ENCODE results near the gene SASH1. TPM values are rescaled to one million over a fixed set of nuclear protein-coding genes. Genes with fewer than 3 reads are reported as not detected.
A peak's percentile ranks its signal among the peaks of the same experiment; 100 is the strongest.
"Not testable (repeated sequence)": the region's sequence is repeated elsewhere in the genome, so short reads cannot be mapped to it uniquely, and the experiment has no call there.

The SASH1 gene
- total and polyA plus RNA-seq, 2 donors (not counting 3 experiments of a cell fraction or from before 2014, with no cell fraction given) = 18.5 to 103 TPM

GRCh38 chr6:148351309-148351708 is 8.7 kb downstream of the SASH1 start:
- H3K27me3 ChIP-seq (ENCODE audit: control insufficient read depth in 2 of 2, insufficient read depth in 2 of 2, low read length in 2 of 2) = no peaks in the 10 kb centered on the region
- no peak for TF ChIP-seq FOS (IDR thresholded peaks at IDR 0.05; ENCODE audit: borderline replicate concordance, insufficient read depth, low read length)
- TF ChIP-seq GATA2 (IDR thresholded peaks at IDR 0.05; ENCODE audit: insufficient read depth, insufficient read length, low read depth, low read length) = no peak
- no peak for TF ChIP-seq EZH2 (IDR thresholded peaks at IDR 0.05; ENCODE audit: borderline replicate concordance, low read depth, low read length, severe bottlenecking)
- no peak for TF ChIP-seq POLR2A (IDR thresholded peaks at IDR 0.05; ENCODE audit: low read depth, low read length)
- TF ChIP-seq CTCF (IDR thresholded peaks at IDR 0.05; ENCODE audit: extremely low read depth in 1 of 2, insufficient read depth in 1 of 2, low read depth in 1 of 2, low read length in 2 of 2) = no peak
- TF ChIP-seq POLR2AphosphoS5 (IDR thresholded peaks at IDR 0.05; ENCODE audit: insufficient read depth, low read depth, low read length) = no peak
- TF ChIP-seq JUN (IDR thresholded peaks at IDR 0.05; ENCODE audit: borderline replicate concordance, insufficient read depth, insufficient read length, low read depth) = no peak
- TF ChIP-seq, protein P1, sequence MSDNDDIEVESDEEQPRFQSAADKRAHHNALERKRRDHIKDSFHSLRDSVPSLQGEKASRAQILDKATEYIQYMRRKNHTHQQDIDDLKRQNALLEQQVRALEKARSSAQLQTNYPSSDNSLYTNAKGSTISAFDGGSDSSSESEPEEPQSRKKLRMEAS (IDR thresholded peaks at IDR 0.05; ENCODE audit: insufficient read depth, insufficient read length) = no peak
- no peak for TF ChIP-seq MYC (IDR thresholded peaks at IDR 0.05; ENCODE audit: low read depth, low read length)
- H3K4me2 ChIP-seq (ENCODE audit: insufficient read depth, low read length) = no peak overlapping the region
- ChIA-PET POLR2A (no interaction called here), CTCF (no interaction called here)
- H3K79me2 ChIP-seq (ENCODE audit: control insufficient read depth, insufficient read depth, low read length) = peaks cover 98% of the 10 kb centered on the region
- no peak overlapping the region for H3K27ac ChIP-seq (ENCODE audit: insufficient read depth, low read depth, low read length)
- no peak overlapping the region for H3K4me3 ChIP-seq (replicated peaks in 1 of 3; ENCODE audit: insufficient read depth in 1 of 3, low read depth in 1 of 3, low read length in 3 of 3)
- peak; percentile 46 for FAIRE-seq
- H4K20me1 ChIP-seq (replicated peaks; ENCODE audit: control insufficient read depth, extremely low read depth, insufficient read depth, low read length) = no peaks in the 10 kb centered on the region
- H3K36me3 ChIP-seq (ENCODE audit: control insufficient read depth in 2 of 2, extremely low read depth in 1 of 2, insufficient read depth in 2 of 2, low read length in 2 of 2) = peaks cover 0 to 2% of the 10 kb centered on the region in 2 experiments
- H3K4me1 ChIP-seq (ENCODE audit: control insufficient read depth, extremely low read depth, insufficient read depth, low read length) = peaks cover 24% of the 10 kb centered on the region
- no TSS peak for BruUV-seq (replicated peaks)
- dilution Hi-C loops (cut with MboI; ENCODE audit: extremely low pct_ligation_motif_present, low sequenced_read_pairs) = no loop called here
- no peak for DNase-seq (ENCODE audit: low read depth, low spot score)
- intact Hi-C loops (cut with micrococcal nuclease) = no loop called here
- H3K9me1 ChIP-seq (replicated peaks; ENCODE audit: control insufficient read depth, extremely low read depth, insufficient read depth, low read length) = no peaks in the 10 kb centered on the region
- no peaks in the 10 kb centered on the region for H3K9me3 ChIP-seq (replicated peaks; ENCODE audit: control insufficient read depth, insufficient read depth, low read length)
- H3K9ac ChIP-seq (replicated peaks; ENCODE audit: extremely low read depth, insufficient read depth, low read length) = no peak overlapping the region
- no peak overlapping the region for H2AFZ ChIP-seq (ENCODE audit: low read depth, low read length)

DNA sequence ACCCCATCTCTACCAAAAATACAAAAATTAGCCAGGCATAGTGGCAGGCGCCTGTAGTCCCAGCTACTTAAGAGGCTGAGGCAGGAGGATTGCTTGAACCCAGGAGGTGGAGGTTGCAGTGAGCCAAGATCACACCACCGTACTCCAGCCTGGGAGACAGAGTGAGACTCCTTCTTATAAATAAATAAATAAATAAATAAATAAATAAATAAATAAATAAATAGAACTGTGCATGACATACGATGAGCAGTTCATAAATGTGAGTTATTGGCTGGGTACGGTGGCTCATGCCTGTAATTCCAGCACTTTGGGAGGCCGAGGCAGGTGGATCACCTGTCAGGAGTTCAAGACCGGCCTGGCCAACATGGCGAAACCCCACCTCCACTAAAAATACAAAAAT is 9.8 kb downstream of the SASH1 start:
- BruUV-seq (replicated peaks); DNase-seq (ENCODE audit: low read depth, low spot score); H3K36me3 ChIP-seq (ENCODE audit: control insufficient read depth in 2 of 2, extremely low read depth in 1 of 2, insufficient read depth in 2 of 2, low read length in 2 of 2); H2AFZ ChIP-seq (ENCODE audit: low read depth, low read length); H3K4me3 ChIP-seq (replicated peaks in 1 of 3; ENCODE audit: insufficient read depth in 1 of 3, low read depth in 1 of 3, low read length in 3 of 3); H3K27ac ChIP-seq (ENCODE audit: insufficient read depth, low read depth, low read length); H3K9me1 ChIP-seq (replicated peaks; ENCODE audit: control insufficient read depth, extremely low read depth, insufficient read depth, low read length); H3K4me2 ChIP-seq (ENCODE audit: insufficient read depth, low read length); H3K27me3 ChIP-seq (ENCODE audit: control insufficient read depth in 2 of 2, insufficient read depth in 2 of 2, low read length in 2 of 2); H3K9me3 ChIP-seq (replicated peaks; ENCODE audit: control insufficient read depth, insufficient read depth, low read length); POLR2A ChIA-PET; dilution Hi-C loops (cut with MboI; ENCODE audit: extremely low pct_ligation_motif_present, low sequenced_read_pairs); intact Hi-C loops (cut with micrococcal nuclease); H4K20me1 ChIP-seq (replicated peaks; ENCODE audit: control insufficient read depth, extremely low read depth, insufficient read depth, low read length); FAIRE-seq; H3K9ac ChIP-seq (replicated peaks; ENCODE audit: extremely low read depth, insufficient read depth, low read length): not testable (repeated sequence)
- CTCF ChIA-PET = interaction anchor here (0.6 to 1.2 kb wide), 2 partner anchors 12 to 173 kb away, joined by 3 read pairs; no protein-coding TSS in a partner anchor
- H3K4me1 ChIP-seq (ENCODE audit: control insufficient read depth, extremely low read depth, insufficient read depth, low read length) = peaks cover 13% of the 10 kb centered on the region
- H3K79me2 ChIP-seq (ENCODE audit: control insufficient read depth, insufficient read depth, low read length) = peaks cover 98% of the 10 kb centered on the region

All from endothelial cell of umbilical vein (primary cell).